IMR-90 (cell line): ENCODE measurements around the gene ABCC5. TPM values are rescaled to one million over a fixed set of nuclear protein-coding genes. Genes with fewer than 3 reads are reported as not detected.

Experiments
- ATAC-seq: fragments of 200-7000 bp; cut with Tn5 transposase; 2 replicates; pipeline ENCODE4 v1.9.1; 2020; ENCODE audit warnings: low read depth, mild to moderate bottlenecking, moderate library complexity
- BruUV-seq: library from RNA; stranded (reverse); fragments of 400-500 nt; replicated peaks from 2 replicates; lab custom pipeline; 2021; lab: Mats Ljungman, UMichigan
- CTCF ChIA-PET: fragments of 300-600 bp; formaldehyde crosslinking; extraction: SDS; loops from one replicate; lab custom pipeline; 2021; ENCODE audit warnings: antibody characterized with exemption; lab: Yijun Ruan, JAX
- POLR2A ChIA-PET: fragments of 300-600 bp; sonication (Branson Sonifier 250); formaldehyde crosslinking; loops from one replicate; lab custom pipeline; 2022; ENCODE audit warnings: antibody characterized with exemption; ENCODE audit not compliant: unreplicated experiment; lab: Charles Lee
- DNase-seq: peaks from one replicate; pipeline ENCODE4 v3.0.0; 2013
- H2AFZ ChIP-seq: replicated peaks from 2 replicates; pipeline ENCODE3; 2013; ENCODE audit warnings: low read length, mild to moderate bottlenecking; ENCODE audit not compliant: poor library complexity
- H2AK5ac ChIP-seq: 2 replicates; pipeline ENCODE4 v1.6.1; 2013; ENCODE audit warnings: low read depth, low read length, inconsistent platforms
- H2AK9ac ChIP-seq: replicated peaks from 2 replicates; pipeline ENCODE3; 2013; ENCODE audit warnings: mild to moderate bottlenecking, low read depth, low read length, moderate library complexity; ENCODE audit not compliant: poor library complexity
- H2BK120ac ChIP-seq: 2 replicates; pipeline ENCODE4 v1.6.1; 2013; ENCODE audit warnings: low read depth, low read length, inconsistent platforms
- H2BK15ac ChIP-seq: 3 replicates; pipeline ENCODE4 v1.6.1; 2013; ENCODE audit warnings: low read depth, low read length, inconsistent platforms
- H2BK20ac ChIP-seq: 2 replicates; pipeline ENCODE4 v1.6.1; 2013; ENCODE audit warnings: low read depth, mild to moderate bottlenecking, inconsistent platforms, low read length, moderate library complexity
- H2BK5ac ChIP-seq: 2 replicates; pipeline ENCODE4 v1.6.1; 2013; ENCODE audit warnings: mild to moderate bottlenecking, low read depth, low read length, inconsistent platforms; ENCODE audit not compliant: poor library complexity, severe bottlenecking
- H3K14ac ChIP-seq: replicated peaks from 2 replicates; pipeline ENCODE4 v1.6.1; 2013; ENCODE audit warnings: low read depth, low read length, inconsistent platforms
- H3K18ac ChIP-seq: 2 replicates; pipeline ENCODE4 v1.6.1; 2013; ENCODE audit warnings: low read depth, low read length, control low read depth
- H3K23ac ChIP-seq: 2 replicates; pipeline ENCODE4 v1.6.1; 2013; ENCODE audit warnings: low read depth, low read length, inconsistent platforms
- H3K27ac ChIP-seq: 2 replicates; pipeline ENCODE4 v1.5.1; 2013; ENCODE audit warnings: mild to moderate bottlenecking, control low read depth, low read length; ENCODE audit not compliant: insufficient read depth
- H3K27me3 ChIP-seq: 2 replicates; pipeline ENCODE4 v1.6.1; 2013; ENCODE audit warnings: low read length; ENCODE audit not compliant: control insufficient read depth, insufficient read depth
- H3K36me3 ChIP-seq: 2 replicates; pipeline ENCODE4 v1.6.1; 2013; ENCODE audit warnings: low read length, mixed read lengths; ENCODE audit not compliant: control insufficient read depth, insufficient read depth
- H3K4ac ChIP-seq: 2 replicates; pipeline ENCODE4 v1.6.1; 2013; ENCODE audit warnings: low read depth, low read length, inconsistent platforms
- H3K4me1 ChIP-seq: 2 replicates; pipeline ENCODE4 v1.6.1; 2013; ENCODE audit warnings: low read length, mixed read lengths; ENCODE audit not compliant: control insufficient read depth, insufficient read depth
- H3K4me2 ChIP-seq: 2 replicates; pipeline ENCODE4 v1.6.1; 2013; ENCODE audit warnings: low read depth, mild to moderate bottlenecking, control low read depth, low read length, moderate library complexity
- H3K4me3 ChIP-seq: 2 replicates; pipeline ENCODE4 v1.5.1; 2013; ENCODE audit warnings: low read depth, mild to moderate bottlenecking, control low read depth, low read length, moderate library complexity; ENCODE audit not compliant: insufficient read depth
- H3K56ac ChIP-seq: 2 replicates; pipeline ENCODE4 v1.6.1; 2013; ENCODE audit warnings: low read length, inconsistent platforms; ENCODE audit not compliant: insufficient read depth; ENCODE audit errors: extremely low read depth
- H3K79me1 ChIP-seq, 2 experiments: 2 replicates each; pipeline ENCODE4 v1.6.1; 2013; ENCODE audit warnings: low read length in 2 of 2, inconsistent platforms in 1 of 2, low read depth in 1 of 2
- H3K9ac ChIP-seq: 2 replicates; pipeline ENCODE4 v1.6.1; 2013; ENCODE audit warnings: low read depth, low read length, control low read depth
- H3K9me1 ChIP-seq: 2 replicates; pipeline ENCODE4 v1.6.1; 2013; ENCODE audit warnings: low read length, inconsistent platforms; ENCODE audit not compliant: insufficient read depth
- H3K9me3 ChIP-seq: 2 replicates; pipeline ENCODE4 v1.6.1; 2013; ENCODE audit warnings: low read length; ENCODE audit not compliant: control insufficient read depth, insufficient read depth
- H4K20me1 ChIP-seq: 2 replicates; pipeline ENCODE4 v1.6.1; 2013; ENCODE audit warnings: low read length, inconsistent platforms; ENCODE audit not compliant: insufficient read depth
- H4K5ac ChIP-seq: 2 replicates; pipeline ENCODE4 v1.6.1; 2013; ENCODE audit warnings: mild to moderate bottlenecking, low read depth, low read length, control low read depth
- H4K8ac ChIP-seq, 2 experiments: 2 replicates each; pipeline ENCODE4 v1.6.1; 2013; ENCODE audit warnings: low read depth in 2 of 2, low read length in 2 of 2, control low read depth in 1 of 2, inconsistent platforms in 1 of 2
- H4K91ac ChIP-seq: 2 replicates; pipeline ENCODE4 v1.6.1; 2013; ENCODE audit warnings: low read depth, low read length, inconsistent platforms; ENCODE audit not compliant: insufficient read depth
- BHLHE40 ChIP-seq: fragments of 150-350 bp; IDR thresholded peaks from 2 replicates; pipeline ENCODE4 v1.6.1; 2016; ENCODE audit warnings: mild to moderate bottlenecking, low read depth, low read length
- CEBPB ChIP-seq: IDR thresholded peaks from 2 replicates; pipeline ENCODE4 v1.6.1; 2012; ENCODE audit warnings: low read depth, low read length, improper control_type of control experiment
- CHD1 ChIP-seq: IDR thresholded peaks from 2 replicates; pipeline ENCODE4 v1.6.1; 2012; ENCODE audit warnings: low read depth, low read length, improper control_type of control experiment
- FOS ChIP-seq: fragments of 150-350 bp; IDR thresholded peaks from 2 replicates; pipeline ENCODE4 v1.6.1; 2016; ENCODE audit warnings: low read depth, low read length
- MAFK ChIP-seq: IDR thresholded peaks from 2 replicates; pipeline ENCODE4 v1.6.1; 2012; ENCODE audit warnings: low read depth, low read length, improper control_type of control experiment
- MAZ ChIP-seq: IDR thresholded peaks from 2 replicates; pipeline ENCODE4 v1.6.1; 2012; ENCODE audit warnings: low read depth, mild to moderate bottlenecking, low read length, improper control_type of control experiment, moderate library complexity, borderline replicate concordance
- MXI1 ChIP-seq: IDR thresholded peaks from 2 replicates; pipeline ENCODE4 v1.6.1; 2012; ENCODE audit warnings: low read depth, mild to moderate bottlenecking, low read length, moderate library complexity, borderline replicate concordance
- NFE2L2 ChIP-seq: fragments of 150-350 bp; IDR thresholded peaks from 2 replicates; pipeline ENCODE4 v1.6.1; 2016; ENCODE audit warnings: low read depth, mild to moderate bottlenecking, low read length
- POLR2A ChIP-seq: IDR thresholded peaks from 2 replicates; pipeline ENCODE4 v1.6.1; 2012; ENCODE audit warnings: mild to moderate bottlenecking, low read depth, low read length
- RAD21 ChIP-seq: IDR thresholded peaks from 2 replicates; pipeline ENCODE4 v1.6.1; 2012; ENCODE audit warnings: low read length, improper control_type of control experiment
- RCOR1 ChIP-seq: IDR thresholded peaks from 2 replicates; pipeline ENCODE4 v1.6.1; 2012; ENCODE audit warnings: mild to moderate bottlenecking, low read length, improper control_type of control experiment; ENCODE audit not compliant: insufficient replicate concordance
- RFX5 ChIP-seq: IDR thresholded peaks from 2 replicates; pipeline ENCODE4 v1.8.0; 2012; ENCODE audit warnings: low read depth, mild to moderate bottlenecking, low read length, moderate library complexity
- SMC3 ChIP-seq: fragments of 150-350 bp; IDR thresholded peaks from 2 replicates; pipeline ENCODE4 v1.6.1; 2016; ENCODE audit warnings: low read depth, mild to moderate bottlenecking, antibody characterized with exemption, low read length, moderate library complexity
- WGBS, 2 experiments: methylation state at CpG; one replicate each; pipeline versions ENCODE4 v1.1.5 to v1.1.7; 2013; ENCODE audit warnings: missing lambda C conversion rate in 2 of 2; ENCODE audit not compliant: insufficient read length in 1 of 2; ENCODE audit errors: extremely low coverage in 2 of 2; 5-methylcytosine and 5-hydroxymethylcytosine counted together
- dilution Hi-C: fragments of 300-500 bp; cut with HindIII; formaldehyde crosslinking; loops from one replicate; pipeline ENCODE4 v1.14.3; 2018; ENCODE audit warnings: low sequenced_read_pairs; ENCODE audit not compliant: unreplicated experiment
- in situ Hi-C: fragments of 300-500 bp; cut with MboI; formaldehyde crosslinking; loops from 3 replicates; pipeline ENCODE4 v1.14.3; 2019; ENCODE audit warnings: low sequenced_read_pairs, inconsistent platforms, mixed read lengths
- intact Hi-C: fragments of 100-400 bp; cut with micrococcal nuclease; formaldehyde crosslinking; loops from 2 replicates; pipeline ENCODE4 v1.10.0; 2022
- polyA plus RNA-seq, 3 experiments: library from polyadenylated mRNA; depleted of rRNA; stranded (reverse); fragments of >200 nt; gene quantifications; 2 replicates each; pipeline ENCODE4 v1.2.3, GENCODE V29; 2012; ENCODE audit warnings: low replicate concordance in 1 of 3
- total RNA-seq: library from RNA; depleted of rRNA; stranded (reverse); fragments of >200 nt; gene quantifications from 2 replicates; pipeline ENCODE4 v1.2.3, GENCODE V29; 2012
- TF ChIP-seq, protein P1 (sequence below): fragments of 150-350 bp; IDR thresholded peaks from 2 replicates; pipeline ENCODE4 v1.6.1; 2017; ENCODE audit warnings: mild to moderate bottlenecking, antibody characterized with exemption, low read length, low read depth
- TF ChIP-seq, protein P2 (sequence below): fragments of 150-350 bp; IDR thresholded peaks from 2 replicates; pipeline ENCODE4 v1.6.1; 2016; ENCODE audit warnings: low read depth, mild to moderate bottlenecking, low read length, moderate library complexity, borderline replicate concordance
- TF ChIP-seq, protein P3 (sequence below): conservative IDR thresholded peaks from 2 replicates; pipeline ENCODE4 v1.5.1; 2012; ENCODE audit warnings: mild to moderate bottlenecking, low read depth, low read length, improper control_type of control experiment

Gene ABCC5
- total and polyA plus RNA-seq, 2 of the 4 experiments (the other 2 are of a cell fraction) = 8.4 to 17.7 TPM

DNA sequence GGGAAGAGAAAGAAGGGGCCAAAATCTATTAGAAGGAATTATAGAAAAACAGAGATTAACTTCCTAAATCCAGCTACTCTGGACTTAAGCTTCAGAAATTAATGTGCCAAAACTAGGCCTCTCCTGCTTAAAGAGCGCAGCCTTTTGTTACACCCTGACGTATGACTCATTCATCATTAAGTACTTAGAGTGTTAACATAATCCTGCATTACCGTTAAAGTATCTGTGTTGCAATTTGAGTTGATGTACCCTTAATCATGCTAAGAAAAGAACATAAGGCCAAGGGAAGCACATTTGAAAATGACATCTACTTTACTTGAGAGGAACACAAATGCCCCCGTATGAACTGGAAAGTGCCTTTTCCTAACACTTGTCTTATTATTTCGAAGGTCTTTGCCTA, 21.7 kb upstream of the ABCC5 start:
- DNase-seq (no peak), ATAC-seq (no peak)
- no peak overlapping the region for H3K56ac ChIP-seq
- in situ Hi-C loops (no loop called here), dilution Hi-C loops (no loop called here), intact Hi-C loops (no loop called here)
- H3K4me2 ChIP-seq = no peak overlapping the region
- H3K14ac ChIP-seq = no peak overlapping the region
- H3K4ac ChIP-seq = no peak overlapping the region
- BruUV-seq = no TSS peak
- 86% methylated on average over 1 of the region's 5 CpGs; no CpG with 5 or more reads in 1 of the 2 experiments for WGBS, 2 experiments
- no peak overlapping the region for H2BK20ac ChIP-seq
- H3K4me3 ChIP-seq = no peak overlapping the region
- H2BK120ac ChIP-seq = no peak overlapping the region
- no peak overlapping the region for H2BK15ac ChIP-seq
- POLR2A ChIA-PET = no interaction called here
- H3K9me3 ChIP-seq = no peaks in the 10 kb centered on the region
- H2AK5ac ChIP-seq = no peak overlapping the region
- no peaks in the 10 kb centered on the region for H3K36me3 ChIP-seq
- peaks cover 33% of the 10 kb centered on the region for H3K27me3 ChIP-seq
- H3K9me1 ChIP-seq = no peaks in the 10 kb centered on the region
- H4K8ac ChIP-seq = no peak overlapping the region
- no peaks in the 10 kb centered on the region for H4K20me1 ChIP-seq
- H3K79me1 ChIP-seq = no peaks in the 10 kb centered on the region
- no peak overlapping the region for H4K5ac ChIP-seq
- no peak overlapping the region for H3K18ac ChIP-seq
- TF ChIP-seq, protein P1, sequence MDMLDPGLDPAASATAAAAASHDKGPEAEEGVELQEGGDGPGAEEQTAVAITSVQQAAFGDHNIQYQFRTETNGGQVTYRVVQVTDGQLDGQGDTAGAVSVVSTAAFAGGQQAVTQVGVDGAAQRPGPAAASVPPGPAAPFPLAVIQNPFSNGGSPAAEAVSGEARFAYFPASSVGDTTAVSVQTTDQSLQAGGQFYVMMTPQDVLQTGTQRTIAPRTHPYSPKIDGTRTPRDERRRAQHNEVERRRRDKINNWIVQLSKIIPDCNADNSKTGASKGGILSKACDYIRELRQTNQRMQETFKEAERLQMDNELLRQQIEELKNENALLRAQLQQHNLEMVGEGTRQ = no peak
- no peak for TF ChIP-seq FOS
- no peak for TF ChIP-seq CHD1
- no peak for TF ChIP-seq NFE2L2
- TF ChIP-seq SMC3 = no peak
- TF ChIP-seq MXI1 = no peak
- no peak for TF ChIP-seq RFX5
- TF ChIP-seq, protein P2, sequence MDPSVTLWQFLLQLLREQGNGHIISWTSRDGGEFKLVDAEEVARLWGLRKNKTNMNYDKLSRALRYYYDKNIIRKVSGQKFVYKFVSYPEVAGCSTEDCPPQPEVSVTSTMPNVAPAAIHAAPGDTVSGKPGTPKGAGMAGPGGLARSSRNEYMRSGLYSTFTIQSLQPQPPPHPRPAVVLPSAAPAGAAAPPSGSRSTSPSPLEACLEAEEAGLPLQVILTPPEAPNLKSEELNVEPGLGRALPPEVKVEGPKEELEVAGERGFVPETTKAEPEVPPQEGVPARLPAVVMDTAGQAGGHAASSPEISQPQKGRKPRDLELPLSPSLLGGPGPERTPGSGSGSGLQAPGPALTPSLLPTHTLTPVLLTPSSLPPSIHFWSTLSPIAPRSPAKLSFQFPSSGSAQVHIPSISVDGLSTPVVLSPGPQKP = no peak
- TF ChIP-seq MAZ = no peak
- TF ChIP-seq MAFK = no peak
- TF ChIP-seq RCOR1 = no peak
- no peak for TF ChIP-seq BHLHE40
- no peak for TF ChIP-seq CEBPB
- TF ChIP-seq POLR2A = no peak
- TF ChIP-seq, protein P3, sequence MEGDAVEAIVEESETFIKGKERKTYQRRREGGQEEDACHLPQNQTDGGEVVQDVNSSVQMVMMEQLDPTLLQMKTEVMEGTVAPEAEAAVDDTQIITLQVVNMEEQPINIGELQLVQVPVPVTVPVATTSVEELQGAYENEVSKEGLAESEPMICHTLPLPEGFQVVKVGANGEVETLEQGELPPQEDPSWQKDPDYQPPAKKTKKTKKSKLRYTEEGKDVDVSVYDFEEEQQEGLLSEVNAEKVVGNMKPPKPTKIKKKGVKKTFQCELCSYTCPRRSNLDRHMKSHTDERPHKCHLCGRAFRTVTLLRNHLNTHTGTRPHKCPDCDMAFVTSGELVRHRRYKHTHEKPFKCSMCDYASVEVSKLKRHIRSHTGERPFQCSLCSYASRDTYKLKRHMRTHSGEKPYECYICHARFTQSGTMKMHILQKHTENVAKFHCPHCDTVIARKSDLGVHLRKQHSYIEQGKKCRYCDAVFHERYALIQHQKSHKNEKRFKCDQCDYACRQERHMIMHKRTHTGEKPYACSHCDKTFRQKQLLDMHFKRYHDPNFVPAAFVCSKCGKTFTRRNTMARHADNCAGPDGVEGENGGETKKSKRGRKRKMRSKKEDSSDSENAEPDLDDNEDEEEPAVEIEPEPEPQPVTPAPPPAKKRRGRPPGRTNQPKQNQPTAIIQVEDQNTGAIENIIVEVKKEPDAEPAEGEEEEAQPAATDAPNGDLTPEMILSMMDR = no peak
- no peak for TF ChIP-seq RAD21
- CTCF ChIA-PET = interaction anchor here (1.0 kb wide), 2 partner anchors 18 to 193 kb away, joined by 3 to 4 read pairs; no protein-coding TSS in a partner anchor
- no peak overlapping the region for H2BK5ac ChIP-seq
- H3K9ac ChIP-seq = no peak overlapping the region
- H4K91ac ChIP-seq = no peak overlapping the region
- no peak overlapping the region for H3K27ac ChIP-seq
- H2AK9ac ChIP-seq = no peak overlapping the region
- no peaks in the 10 kb centered on the region for H3K4me1 ChIP-seq
- H2AFZ ChIP-seq = no peak overlapping the region
- no peak overlapping the region for H3K23ac ChIP-seq
